GM12878 (cell line): ENCODE measurements around the gene TMEM151A. TPM values are rescaled to one million over a fixed set of nuclear protein-coding genes. Genes with fewer than 3 reads are reported as not detected.

Experiments
- ATAC-seq: fragments of 200-7000 bp; cut with Tn5 transposase; 3 replicates; pipeline ENCODE4 v1.9.1; 2020; ENCODE audit warnings: mild to moderate bottlenecking, moderate library complexity
- BruUV-seq: library from RNA; stranded (reverse); fragments of 400-500 nt; replicated peaks from 2 replicates; lab custom pipeline; 2021; lab: Mats Ljungman, UMichigan
- CTCF ChIA-PET: fragments of 300-600 bp; sonication (Branson Sonifier 250); formaldehyde crosslinking; extraction: SDS; loops from one replicate; lab custom pipeline; 2021; ENCODE audit warnings: inconsistent platforms; lab: Yijun Ruan, JAX
- POLR2A ChIA-PET: fragments of 350-600 bp; formaldehyde crosslinking; extraction: SDS; loops from one replicate; lab custom pipeline; 2021; ENCODE audit warnings: inconsistent platforms; lab: Charles Lee
- RAD21 ChIA-PET: fragments of 300-600 bp; sonication (Branson Sonifier 250); formaldehyde crosslinking; loops from one replicate; lab custom pipeline; 2023; ENCODE audit warnings: antibody characterized with exemption; ENCODE audit not compliant: unreplicated experiment; lab: Charles Lee
- SMC1A ChIA-PET: fragments of 300-600 bp; sonication (Branson Sonifier 250); formaldehyde crosslinking; loops from one replicate; lab custom pipeline; 2023; ENCODE audit not compliant: unreplicated experiment, uncharacterized antibody; lab: Charles Lee
- DNase-seq: peaks from one replicate; pipeline ENCODE4 v3.0.0-alpha.2; 2011; ENCODE audit warnings: low read depth, low spot score
- FAIRE-seq: peaks from 3 replicates; lab custom pipeline; 2011; peaks lifted over from hg19 to GRCh38; lab: Jason Lieb, UNC
- H2AFZ ChIP-seq: 2 replicates; pipeline ENCODE4 v1.6.0; 2011; ENCODE audit warnings: low read depth, low read length, control low read depth; ENCODE audit not compliant: control insufficient read depth
- H3K27ac ChIP-seq: 2 replicates; pipeline ENCODE4 v1.5.1; 2011; ENCODE audit warnings: control low read depth; ENCODE audit not compliant: control insufficient read depth, insufficient read depth
- H3K27me3 ChIP-seq, 2 experiments: replicated peaks in 1 of 2; 2 replicates each; pipeline versions ENCODE4 v1.6.0 to v1.6.1; 2011; ENCODE audit warnings: low read length in 1 of 2; ENCODE audit not compliant: control insufficient read depth in 2 of 2, insufficient read depth in 2 of 2
- H3K36me3 ChIP-seq, 2 experiments: 2 replicates each; pipeline ENCODE4 v1.5.1; 2011; ENCODE audit warnings: low read length in 1 of 2; ENCODE audit not compliant: control insufficient read depth in 2 of 2, insufficient read depth in 2 of 2
- H3K4me1 ChIP-seq: 2 replicates; pipeline ENCODE4 v1.6.1; 2011; ENCODE audit warnings: mild to moderate bottlenecking, low read length, moderate library complexity, mixed read lengths; ENCODE audit not compliant: control insufficient read depth, insufficient read depth
- H3K4me2 ChIP-seq: 2 replicates; pipeline ENCODE4 v1.6.0; 2011; ENCODE audit warnings: control low read depth; ENCODE audit not compliant: control insufficient read depth, insufficient read depth
- H3K4me3 ChIP-seq: fragments of 200-600 bp; sonication (generic); 2 replicates; pipeline ENCODE4 v1.5.1; 2016
- H3K79me2 ChIP-seq: 2 replicates; pipeline ENCODE4 v1.6.0; 2011; ENCODE audit warnings: low read length; ENCODE audit not compliant: control insufficient read depth, insufficient read depth
- H3K9ac ChIP-seq: 2 replicates; pipeline ENCODE4 v1.8.0; 2011; ENCODE audit warnings: low read length, control low read depth, mixed read lengths; ENCODE audit not compliant: control insufficient read depth, insufficient read depth
- H3K9me3 ChIP-seq: replicated peaks from 3 replicates; pipeline ENCODE4 v1.5.1; 2011; ENCODE audit warnings: mild to moderate bottlenecking, low read length; ENCODE audit not compliant: control insufficient read depth, insufficient read depth
- H4K20me1 ChIP-seq: 2 replicates; pipeline ENCODE4 v1.6.0; 2011; ENCODE audit not compliant: control insufficient read depth, insufficient read depth
- BCL11A ChIP-seq: IDR thresholded peaks from 2 replicates; pipeline ENCODE4 v1.6.1; 2011; ENCODE audit warnings: low read depth, low read length
- CHD2 ChIP-seq: IDR thresholded peaks from 2 replicates; pipeline ENCODE4 v1.6.1; 2011; ENCODE audit warnings: low read depth, low read length, improper control_type of control experiment, borderline replicate concordance
- EP300 ChIP-seq, 2 experiments: fragments of 150-350 bp in 1 of 2; IDR thresholded peaks; 2 replicates each; pipeline ENCODE4 v1.6.1; 2011 to 2012; ENCODE audit warnings: low read depth in 2 of 2, low read length in 2 of 2, borderline replicate concordance in 1 of 2, improper control_type of control experiment in 1 of 2, inconsistent platforms in 1 of 2; ENCODE audit not compliant: control insufficient read depth in 1 of 2
- FOS ChIP-seq: IDR thresholded peaks from 3 replicates; pipeline ENCODE4 v1.6.1; 2011; ENCODE audit warnings: borderline replicate concordance; ENCODE audit not compliant: insufficient read length; ENCODE audit errors: extremely low read depth
- HCFC1 ChIP-seq: fragments of 150-350 bp; IDR thresholded peaks from 2 replicates; pipeline ENCODE4 v1.6.1; 2014; ENCODE audit warnings: low read length
- NBN ChIP-seq: fragments of 450-650 bp; IDR thresholded peaks from 2 replicates; pipeline ENCODE4 v1.6.1; 2016
- NFYA ChIP-seq: IDR thresholded peaks from 2 replicates; pipeline ENCODE4 v1.6.1; 2011; ENCODE audit warnings: low read depth, mild to moderate bottlenecking, low read length, improper control_type of control experiment, borderline replicate concordance
- PAX8 ChIP-seq: fragments of 450-650 bp; IDR thresholded peaks from 2 replicates; pipeline ENCODE4 v1.6.1; 2017; ENCODE audit warnings: mild to moderate bottlenecking, moderate library complexity
- SMC3 ChIP-seq: IDR thresholded peaks from 2 replicates; pipeline ENCODE4 v1.6.1; 2011; ENCODE audit warnings: low read length, improper control_type of control experiment, borderline replicate concordance
- SREBF1 ChIP-seq: IDR thresholded peaks from 2 replicates; pipeline ENCODE4 v1.6.1; 2012; ENCODE audit warnings: mild to moderate bottlenecking, low read length
- SREBF2 ChIP-seq: IDR thresholded peaks from 2 replicates; pipeline ENCODE4 v1.6.1; 2012; ENCODE audit warnings: mild to moderate bottlenecking, low read length
- SRF ChIP-seq, 2 experiments: IDR thresholded peaks; 2 replicates each; pipeline ENCODE4 v1.6.1; 2011; ENCODE audit warnings: low read depth in 2 of 2, low read length in 2 of 2, mild to moderate bottlenecking in 1 of 2, moderate library complexity in 1 of 2
- WRNIP1 ChIP-seq: IDR thresholded peaks from 2 replicates; pipeline ENCODE4 v1.6.1; 2011; ENCODE audit warnings: low read depth, low read length, improper control_type of control experiment, borderline replicate concordance
- ZNF217 ChIP-seq: fragments of 450-650 bp; IDR thresholded peaks from 2 replicates; pipeline ENCODE4 v1.6.1; 2017; ENCODE audit warnings: antibody characterized with exemption, mild to moderate bottlenecking
- WGBS: methylation state at CpG from one replicate; pipeline ENCODE4 v1.1.6; 2016; ENCODE audit warnings: low lambda C conversion rate; ENCODE audit not compliant: insufficient replicate concordance, insufficient coverage; ENCODE audit errors: missing lambda C conversion rate; 5-methylcytosine and 5-hydroxymethylcytosine counted together
- in situ Hi-C: fragments of 300-500 bp; cut with MboI; formaldehyde crosslinking; loops from 9 replicates; pipeline ENCODE4 v1.14.3; 2018; ENCODE audit warnings: mixed read lengths
- intact Hi-C: fragments of 100-400 bp; cut with micrococcal nuclease; formaldehyde crosslinking; loops from one replicate; pipeline ENCODE4 v1.14.2; 2022; ENCODE audit not compliant: unreplicated experiment
- polyA plus RNA-seq, 11 experiments: library from polyadenylated mRNA; depleted of rRNA in 4 of 11; unstranded in 6 of 11; stranded (reverse) in 5 of 11; fragments of >200 nt; fragmentation: Nextera tagmentation in 4 of 11; fragmentation: Illumina TruSeq in 1 of 11; extraction: Ambion mirVana in 4 of 11; extraction: Trizol in 1 of 11; gene quantifications; 1 replicate in 1 of 11; 2 replicates in 10 of 11; pipeline versions ENCODE4 v1.2.1 to v1.2.3, GENCODE V29; 2011 to 2016; ENCODE audit warnings: inconsistent platforms in 2 of 11, missing spikeins in 2 of 11, low read depth in 1 of 11
- total RNA-seq, 4 experiments: library from RNA; depleted of rRNA in 3 of 4; stranded (reverse); fragments of >200 nt in 3 of 4; fragmentation: Illumina TruSeq in 1 of 4; extraction: Trizol in 1 of 4; gene quantifications; 2 replicates each; pipeline versions ENCODE4 v1.2.1 to v1.2.3, GENCODE V29; 2013 to 2021
- TF ChIP-seq, protein P1 (sequence below): IDR thresholded peaks from 2 replicates; pipeline ENCODE4 v1.6.1; 2012; ENCODE audit warnings: low read depth, low read length, improper control_type of control experiment
- TF ChIP-seq, protein P2 (sequence below): IDR thresholded peaks from 2 replicates; pipeline ENCODE4 v1.6.1; 2012; ENCODE audit warnings: low read depth, low read length, improper control_type of control experiment
- TF ChIP-seq, protein P3 (sequence below): IDR thresholded peaks from 2 replicates; pipeline ENCODE4 v1.6.1; 2011; ENCODE audit warnings: mild to moderate bottlenecking, low read depth, low read length, moderate library complexity; ENCODE audit not compliant: insufficient replicate concordance

The TMEM151A gene
- total and polyA plus RNA-seq, 10 of the 15 experiments (the other 5 are each of a cell fraction or from before 2014, with no cell fraction given): not detected

DNA sequence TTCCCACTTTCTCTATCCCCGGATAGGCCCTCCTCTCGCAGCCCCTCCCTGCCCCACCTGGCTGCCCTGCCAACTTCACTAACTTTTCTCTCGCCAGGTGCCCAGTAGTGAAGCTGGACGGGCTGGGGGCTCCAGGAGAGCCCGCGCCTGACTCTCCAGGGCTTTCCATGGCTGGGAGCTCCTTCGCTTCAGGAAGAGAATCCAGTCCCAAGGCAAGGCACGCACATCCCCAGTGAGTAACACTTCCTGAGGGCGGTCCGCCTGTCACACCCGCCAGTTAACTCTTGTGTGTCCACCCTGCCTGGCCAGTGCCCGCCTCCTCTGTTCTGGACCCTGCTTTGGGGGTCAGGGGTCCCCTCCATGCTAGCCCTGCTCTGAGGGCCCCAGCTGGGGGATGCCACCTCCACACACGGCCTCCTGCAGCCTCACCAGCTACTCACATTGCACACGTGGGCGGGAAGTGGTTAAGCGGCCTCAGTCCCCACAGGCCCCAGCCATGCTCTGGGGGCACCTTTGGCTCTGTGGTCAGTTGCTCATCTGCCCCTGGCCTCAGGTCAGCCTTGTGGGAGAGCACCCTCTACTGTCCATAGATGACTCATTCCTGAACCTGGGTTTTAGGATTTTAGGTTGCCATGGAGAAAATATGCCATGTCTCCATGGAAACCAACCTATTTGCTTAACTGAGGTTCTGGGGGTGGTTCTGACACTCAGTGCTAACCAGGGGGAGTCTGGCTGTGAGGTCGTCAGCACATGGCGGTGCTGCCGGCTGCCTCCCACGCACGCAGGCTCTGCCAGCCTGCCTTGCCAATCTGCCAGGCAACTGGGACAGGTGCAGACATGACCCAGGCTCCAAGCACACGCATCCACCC is 44.8 kb downstream of the TMEM151A start, which contains the start of gene RIN1:
TSS of gene RIN1 (minus strand) at position 201 of the 869 bp plus-strand sequence. CDS start at position 169, 32 bp downstream.
- H3K27ac ChIP-seq: no peak within 1 kb of the TSS
- no peak within 1 kb of the TSS for H3K4me3 ChIP-seq
- ATAC-seq: peak; percentile 94
- H3K4me2 ChIP-seq: peak within 1 kb of the TSS; percentile 62
- intact Hi-C loops (no loop called here), in situ Hi-C loops (no loop called here)
- no peaks in the 10 kb centered on the region for H3K27me3 ChIP-seq
- RAD21 ChIA-PET: interaction anchor here (0.7 to 3.6 kb wide), 5 partner anchors 9 to 270 kb away, joined by 3 to 49 read pairs (median 3); partner anchors contain the start of gene BRMS1
- H3K9ac ChIP-seq: no peak within 1 kb of the TSS
- POLR2A ChIA-PET: interaction anchor here (2.2 to 2.3 kb wide), 2 partner anchors 9 to 25 kb away, joined by 15 to 16 read pairs; partner anchors contain the start of gene BRMS1
- no peak within 1 kb of the TSS; the same call in 1 of the 2 replicates for H2AFZ ChIP-seq
- no peaks in the 10 kb centered on the region for H3K9me3 ChIP-seq
- no TSS peak for BruUV-seq
- SMC1A ChIA-PET: interaction anchor here (1.3 to 2.2 kb wide), 2 partner anchors 9 to 24 kb away, joined by 6 to 16 read pairs; no protein-coding TSS in a partner anchor
- H4K20me1 ChIP-seq: no peaks in the 10 kb centered on the region
- H3K79me2 ChIP-seq: no peaks in the 10 kb centered on the region
- CTCF ChIA-PET: interaction anchor here (0.7 to 2.6 kb wide), 8 partner anchors 9 to 210 kb away, joined by 3 to 50 read pairs (median 3); partner anchors contain the start of genes BRMS1 and YIF1A
- under 1% methylated on average over 22 of the region's 22 CpGs for WGBS
- peaks cover 21% of the 10 kb centered on the region for H3K4me1 ChIP-seq
- peak; percentile 64 for FAIRE-seq
- peaks cover 0 to 14% of the 10 kb centered on the region in 2 experiments; a peak in 3 of 4 replicates for H3K36me3 ChIP-seq
- peak; percentile 83 for DNase-seq
- no peak for TF ChIP-seq CHD2
- TF ChIP-seq WRNIP1: no peak
- no peak for TF ChIP-seq SRF (IDR thresholded peaks at IDR 0.05; ENCODE audit: low read depth in 2 of 2, low read length in 2 of 2)
- TF ChIP-seq SREBF2: no peak
- no peak for TF ChIP-seq HCFC1
- TF ChIP-seq PAX8: no peak
- TF ChIP-seq EP300 (IDR thresholded peaks at IDR 0.05; ENCODE audit: borderline replicate concordance in 1 of 2, control insufficient read depth in 1 of 2, low read depth in 2 of 2, low read length in 2 of 2): peak; percentile 57 to 64; a peak in 3 of 4 replicates
- TF ChIP-seq, protein P1, sequence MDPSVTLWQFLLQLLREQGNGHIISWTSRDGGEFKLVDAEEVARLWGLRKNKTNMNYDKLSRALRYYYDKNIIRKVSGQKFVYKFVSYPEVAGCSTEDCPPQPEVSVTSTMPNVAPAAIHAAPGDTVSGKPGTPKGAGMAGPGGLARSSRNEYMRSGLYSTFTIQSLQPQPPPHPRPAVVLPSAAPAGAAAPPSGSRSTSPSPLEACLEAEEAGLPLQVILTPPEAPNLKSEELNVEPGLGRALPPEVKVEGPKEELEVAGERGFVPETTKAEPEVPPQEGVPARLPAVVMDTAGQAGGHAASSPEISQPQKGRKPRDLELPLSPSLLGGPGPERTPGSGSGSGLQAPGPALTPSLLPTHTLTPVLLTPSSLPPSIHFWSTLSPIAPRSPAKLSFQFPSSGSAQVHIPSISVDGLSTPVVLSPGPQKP: no peak
- no peak for TF ChIP-seq NFYA
- no peak for TF ChIP-seq SREBF1
- no peak; the same call in 1 of the 2 replicates for TF ChIP-seq ZNF217
- peak; percentile 47; the same call in 1 of the 2 replicates for TF ChIP-seq BCL11A
- TF ChIP-seq, protein P2, sequence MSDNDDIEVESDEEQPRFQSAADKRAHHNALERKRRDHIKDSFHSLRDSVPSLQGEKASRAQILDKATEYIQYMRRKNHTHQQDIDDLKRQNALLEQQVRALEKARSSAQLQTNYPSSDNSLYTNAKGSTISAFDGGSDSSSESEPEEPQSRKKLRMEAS: peak; percentile 49; the same call in 1 of the 2 replicates
- TF ChIP-seq, protein P3, sequence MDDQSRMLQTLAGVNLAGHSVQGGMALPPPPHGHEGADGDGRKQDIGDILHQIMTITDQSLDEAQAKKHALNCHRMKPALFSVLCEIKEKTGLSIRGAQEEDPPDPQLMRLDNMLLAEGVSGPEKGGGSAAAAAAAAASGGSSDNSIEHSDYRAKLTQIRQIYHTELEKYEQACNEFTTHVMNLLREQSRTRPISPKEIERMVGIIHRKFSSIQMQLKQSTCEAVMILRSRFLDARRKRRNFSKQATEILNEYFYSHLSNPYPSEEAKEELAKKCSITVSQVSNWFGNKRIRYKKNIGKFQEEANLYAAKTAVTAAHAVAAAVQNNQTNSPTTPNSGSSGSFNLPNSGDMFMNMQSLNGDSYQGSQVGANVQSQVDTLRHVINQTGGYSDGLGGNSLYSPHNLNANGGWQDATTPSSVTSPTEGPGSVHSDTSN: no peak
- peak; percentile 18; the same call in 1 of the 2 replicates for TF ChIP-seq SMC3
- no peak for TF ChIP-seq FOS
- 0 out of 2 replicates have a peak, but pooled peaks have one; percentile 39 for TF ChIP-seq NBN
